H9 (cell line): Measurements from ENCODE around the gene UBE2U. TPM values are rescaled to one million over a fixed set of nuclear protein-coding genes. Genes with fewer than 3 reads are reported as not detected.
A peak's percentile ranks its signal among the peaks of the same experiment; 100 is the strongest.

Source experiments
- DNase-seq: peaks from one replicate; pipeline ENCODE4 v3.0.0-alpha.2; 2017
- H2AFZ ChIP-seq: one replicate; pipeline ENCODE4 v1.6.1; 2013; ENCODE audit warnings: mild to moderate bottlenecking, low read length, control low read depth, moderate library complexity
- H2AK5ac ChIP-seq: 2 replicates; pipeline ENCODE4 v1.6.1; 2013; ENCODE audit warnings: low read length, control low read depth, mixed read lengths; ENCODE audit not compliant: insufficient read length
- H2BK120ac ChIP-seq: one replicate; pipeline ENCODE4 v1.6.1; 2013; ENCODE audit warnings: low read depth, mild to moderate bottlenecking, low read length, control low read depth, inconsistent platforms; ENCODE audit not compliant: poor library complexity, severe bottlenecking
- H2BK12ac ChIP-seq: 2 replicates; pipeline ENCODE4 v1.6.1; 2013; ENCODE audit warnings: low read length, control low read depth, mixed read lengths, low read depth; ENCODE audit not compliant: insufficient read length
- H2BK15ac ChIP-seq: 2 replicates; pipeline ENCODE4 v1.6.1; 2013; ENCODE audit warnings: low read depth, low read length, control low read depth
- H2BK20ac ChIP-seq: one replicate; pipeline ENCODE4 v1.6.1; 2013; ENCODE audit warnings: low read depth, mild to moderate bottlenecking, low read length, control low read depth, inconsistent platforms; ENCODE audit not compliant: poor library complexity, severe bottlenecking
- H2BK5ac ChIP-seq: 2 replicates; pipeline ENCODE4 v1.6.1; 2013; ENCODE audit warnings: low read length, control low read depth, mixed read lengths; ENCODE audit not compliant: insufficient read length
- H3K14ac ChIP-seq: 2 replicates; pipeline ENCODE4 v1.6.1; 2013; ENCODE audit warnings: low read length, control low read depth; ENCODE audit not compliant: insufficient read depth
- H3K18ac ChIP-seq: 2 replicates; pipeline ENCODE4 v1.6.1; 2013; ENCODE audit warnings: low read depth, mild to moderate bottlenecking, mixed read lengths, low read length, control low read depth; ENCODE audit not compliant: insufficient read length
- H3K23ac ChIP-seq: 2 replicates; pipeline ENCODE4 v1.6.1; 2013; ENCODE audit warnings: low read length, control low read depth, mixed read lengths, low read depth; ENCODE audit not compliant: insufficient read length
- H3K23me2 ChIP-seq: 2 replicates; pipeline ENCODE4 v1.6.1; 2013; ENCODE audit warnings: low read depth, mild to moderate bottlenecking, mixed read lengths, low read length, control low read depth; ENCODE audit not compliant: insufficient read length, poor library complexity, severe bottlenecking
- H3K27ac ChIP-seq: 2 replicates; pipeline ENCODE4 v1.5.1; 2013; ENCODE audit warnings: low read length, control low read depth, mixed read lengths, low read depth; ENCODE audit not compliant: insufficient read length
- H3K27me3 ChIP-seq: 2 replicates; pipeline ENCODE4 v1.6.1; 2013; ENCODE audit warnings: low read length, control low read depth, inconsistent platforms; ENCODE audit not compliant: insufficient read depth
- H3K4ac ChIP-seq: 2 replicates; pipeline ENCODE4 v1.6.1; 2013; ENCODE audit warnings: low read depth, mild to moderate bottlenecking, control low read depth, inconsistent platforms, low read length, moderate library complexity
- H3K4me1 ChIP-seq: 2 replicates; pipeline ENCODE4 v1.6.1; 2013; ENCODE audit warnings: low read length, control low read depth, inconsistent platforms; ENCODE audit not compliant: insufficient read depth
- H3K4me2 ChIP-seq: 2 replicates; pipeline ENCODE4 v1.6.1; 2013; ENCODE audit warnings: low read length, control low read depth, mixed read lengths; ENCODE audit not compliant: insufficient read length, insufficient read depth
- H3K56ac ChIP-seq: 2 replicates; pipeline ENCODE4 v1.6.1; 2013; ENCODE audit warnings: low read depth, mild to moderate bottlenecking, mixed read lengths, low read length, control low read depth; ENCODE audit not compliant: insufficient read length
- H3K79me1 ChIP-seq: 2 replicates; pipeline ENCODE4 v1.6.1; 2013; ENCODE audit warnings: low read depth, mild to moderate bottlenecking, moderate library complexity, low read length, control low read depth, inconsistent platforms; ENCODE audit not compliant: insufficient read depth, poor library complexity, severe bottlenecking
- H3K79me2 ChIP-seq: 2 replicates; pipeline ENCODE4 v1.6.1; 2013; ENCODE audit warnings: low read length, control low read depth, inconsistent platforms; ENCODE audit not compliant: insufficient read depth
- H3K9ac ChIP-seq: 2 replicates; pipeline ENCODE4 v1.6.1; 2013; ENCODE audit warnings: low read length, control low read depth, mixed read lengths; ENCODE audit not compliant: insufficient read length; ENCODE audit errors: extremely low read depth
- H3K9me3 ChIP-seq: one replicate; pipeline ENCODE4 v1.6.1; 2013; ENCODE audit warnings: low read depth, low read length, inconsistent platforms; ENCODE audit not compliant: control insufficient read depth
- H3T11ph ChIP-seq: one replicate; pipeline ENCODE4 v1.6.1; 2013; ENCODE audit warnings: mild to moderate bottlenecking, low read length, control low read depth, inconsistent platforms
- H4K20me1 ChIP-seq: one replicate; pipeline ENCODE4 v1.6.1; 2013; ENCODE audit not compliant: control insufficient read depth, insufficient read length, insufficient read depth
- H4K5ac ChIP-seq: 2 replicates; pipeline ENCODE4 v1.6.1; 2013; ENCODE audit warnings: low read depth, mild to moderate bottlenecking, mixed read lengths, low read length, control low read depth; ENCODE audit not compliant: insufficient read length
- H4K8ac ChIP-seq: replicated peaks from 2 replicates; pipeline ENCODE4 v1.6.1; 2013; ENCODE audit warnings: low read length, control low read depth, mixed read lengths, low read depth; ENCODE audit not compliant: insufficient read length
- H4K91ac ChIP-seq: 2 replicates; pipeline ENCODE4 v1.6.1; 2013; ENCODE audit warnings: low read depth, mild to moderate bottlenecking, moderate library complexity, mixed read lengths, low read length, control low read depth; ENCODE audit not compliant: insufficient read length
- H3K27ac Mint-ChIP-seq, 3 experiments: 2 replicates in 2 of 3; 3 replicates in 1 of 3; pipeline ENCODE4 v1.8.0; 2020 to 2021; ENCODE audit warnings: mixed read lengths in 3 of 3, mild to moderate bottlenecking in 1 of 3, moderate library complexity in 1 of 3
- H3K27me3 Mint-ChIP-seq: 2 replicates; pipeline ENCODE4 v1.8.0; 2021; ENCODE audit warnings: low read depth, mild to moderate bottlenecking, moderate library complexity, mixed read lengths
- H3K36me3 Mint-ChIP-seq, 3 experiments: 2 replicates in 2 of 3; 3 replicates in 1 of 3; pipeline ENCODE4 v1.8.0; 2020 to 2021; ENCODE audit warnings: low read depth in 3 of 3, mixed read lengths in 3 of 3; ENCODE audit not compliant: insufficient read depth in 1 of 3
- H3K4me1 Mint-ChIP-seq, 2 experiments: 2 replicates each; pipeline ENCODE4 v1.8.0; 2020; ENCODE audit warnings: mixed read lengths in 2 of 2
- H3K4me3 Mint-ChIP-seq, 2 experiments: 2 replicates in 1 of 2; 3 replicates in 1 of 2; pipeline ENCODE4 v1.8.0; 2020 to 2021; ENCODE audit warnings: mild to moderate bottlenecking in 2 of 2, mixed read lengths in 2 of 2, moderate library complexity in 1 of 2
- H3K9me3 Mint-ChIP-seq, 2 experiments: 2 replicates in 1 of 2; 3 replicates in 1 of 2; pipeline ENCODE4 v1.8.0; 2020; ENCODE audit warnings: mild to moderate bottlenecking in 2 of 2, mixed read lengths in 2 of 2, moderate library complexity in 1 of 2
- CTCF ChIP-seq: fragments of 200-600 bp; sonication (generic); conservative IDR thresholded peaks from 3 replicates; pipeline ENCODE4 v1.8.0; 2021; ENCODE audit warnings: antibody characterized with exemption, mild to moderate bottlenecking
- WGBS: extraction: QIAGEN DNeasy Blood & Tissue Kit; methylation state at CpG from one replicate; pipeline ENCODE4 v1.1.7; 2013; ENCODE audit warnings: missing lambda C conversion rate, low lambda C conversion rate, mixed read lengths; ENCODE audit not compliant: insufficient read length; ENCODE audit errors: extremely low coverage; 5-methylcytosine and 5-hydroxymethylcytosine counted together
- total RNA-seq: library from RNA; stranded (reverse); gene quantifications from 2 replicates; pipeline ENCODE4 v1.2.1, GENCODE V29; 2021

The UBE2U gene
- total RNA-seq, 1 experiment from 2014 or later, result not detected

- Histone ChIP-seq H3K4me2 (peak overlapping the region; percentile 52), H3K79me1 (no peaks in the 10 kb centered on the region), H2AFZ (peak overlapping the region; percentile 91), H3K79me2 (no peaks in the 10 kb centered on the region), H3K23ac (no peak overlapping the region), H4K91ac (no peak overlapping the region), H3K4ac (no peak overlapping the region), H3K9me3 (no peaks in the 10 kb centered on the region), H3K4me1 (peaks cover 13% of the 10 kb centered on the region; the same call in 1 of the 2 replicates), H2BK120ac (no peak overlapping the region), H4K20me1 (no peaks in the 10 kb centered on the region), H2BK5ac (no peak overlapping the region), H2BK15ac (no peak overlapping the region), H2AK5ac (peak overlapping the region; percentile 57), H3K27me3 (no peaks in the 10 kb centered on the region), H3K27ac (peak overlapping the region; percentile 94), H3K56ac (no peak overlapping the region), H4K5ac (no peak overlapping the region), H2BK20ac (no peak overlapping the region), H4K8ac (no peak overlapping the region), H3K18ac (no peak overlapping the region), H3T11ph (no peak overlapping the region), H3K14ac (no peak overlapping the region), H2BK12ac (no peak overlapping the region), H3K9ac (no peak overlapping the region), H3K23me2 (no peaks in the 10 kb centered on the region)
- DNase-seq, result no peak
- TF ChIP-seq CTCF, result peak; percentile 71
- H3K36me3 Mint-ChIP-seq, result no peaks in the 10 kb centered on the region
- peaks cover 2% of the 10 kb centered on the region; the same call in 1 of the 2 replicates for H3K27me3 Mint-ChIP-seq
- WGBS, result no CpG with 5 or more reads among the region's 6 CpGs
- peak overlapping the region in 1 of 2 experiments; percentile 34; a peak in 2 of 5 replicates for H3K4me3 Mint-ChIP-seq
- H3K4me1 Mint-ChIP-seq, result peaks cover 30 to 34% of the 10 kb centered on the region in 2 experiments
- peak overlapping the region; percentile 71 to 99 (median 83) for H3K27ac Mint-ChIP-seq
- H3K9me3 Mint-ChIP-seq, result no peaks in the 10 kb centered on the region
These were observed 39.7 kb downstream of the UBE2U start for GRCh38 chr1:64242895-64243756.
